Endothelial cell of umbilical vein (primary cell): ENCODE data around the gene RNF187. TPM values are rescaled to one million over a fixed set of nuclear protein-coding genes. Genes with fewer than 3 reads are reported as not detected.

Experiments
- BruUV-seq: library from RNA; stranded (reverse); fragments of 400-500 nt; replicated peaks from 2 replicates; lab custom pipeline; 2021; lab: Mats Ljungman, UMichigan
- CTCF ChIA-PET: fragments of 300-600, 350-600 bp; sonication (Branson Sonifier 250); formaldehyde crosslinking; loops from one replicate; lab custom pipeline; 2021; ENCODE audit warnings: antibody characterized with exemption, inconsistent platforms; lab: Charles Lee
- POLR2A ChIA-PET: fragments of 300-600, 350-600 bp; sonication (Branson Sonifier 250); formaldehyde crosslinking; loops from one replicate; lab custom pipeline; 2021; ENCODE audit warnings: antibody characterized with exemption, inconsistent platforms; lab: Charles Lee
- DNase-seq: peaks from one replicate; pipeline ENCODE4 v3.0.0-alpha.2; 2011; ENCODE audit warnings: low read depth, low spot score
- FAIRE-seq: peaks from 2 replicates; lab custom pipeline; 2011; peaks lifted over from hg19 to GRCh38; lab: Jason Lieb, UNC
- H2AFZ ChIP-seq: 2 replicates; pipeline ENCODE4 v1.6.0; 2012; ENCODE audit warnings: low read depth, low read length, control low read depth, inconsistent platforms
- H3K27ac ChIP-seq: 2 replicates; pipeline ENCODE4 v1.5.1; 2011; ENCODE audit warnings: low read depth, mild to moderate bottlenecking, control low read depth, low read length, moderate library complexity; ENCODE audit not compliant: insufficient read depth
- H3K27me3 ChIP-seq, 2 experiments: 2 replicates each; pipeline versions ENCODE4 v1.6.0 to v1.6.1; 2011; ENCODE audit warnings: low read length in 2 of 2, mixed read lengths in 1 of 2; ENCODE audit not compliant: control insufficient read depth in 2 of 2, insufficient read depth in 2 of 2
- H3K36me3 ChIP-seq, 2 experiments: 2 replicates in 1 of 2; 3 replicates in 1 of 2; pipeline ENCODE4 v1.5.1; 2011; ENCODE audit warnings: low read length in 2 of 2, mild to moderate bottlenecking in 1 of 2, moderate library complexity in 1 of 2; ENCODE audit not compliant: control insufficient read depth in 2 of 2, insufficient read depth in 2 of 2; ENCODE audit errors: extremely low read depth in 1 of 2
- H3K4me1 ChIP-seq: 3 replicates; pipeline ENCODE4 v1.5.1; 2011; ENCODE audit warnings: mild to moderate bottlenecking, low read length; ENCODE audit not compliant: control insufficient read depth, insufficient read depth; ENCODE audit errors: extremely low read depth
- H3K4me2 ChIP-seq: 2 replicates; pipeline ENCODE4 v1.6.1; 2011; ENCODE audit warnings: low read length, control low read depth, mixed read lengths; ENCODE audit not compliant: insufficient read depth
- H3K4me3 ChIP-seq, 3 experiments: fragments of 200-600 bp in 1 of 3; sonication (generic), shearing (Covaris generic) in 1 of 3; replicated peaks in 1 of 3; 2 replicates each; pipeline ENCODE4 v1.5.1; 2011 to 2016; ENCODE audit warnings: control low read depth in 3 of 3, low read length in 3 of 3, mild to moderate bottlenecking in 2 of 3, inconsistent platforms in 1 of 3, low read depth in 1 of 3, moderate library complexity in 1 of 3; ENCODE audit not compliant: insufficient read depth in 1 of 3
- H3K79me2 ChIP-seq: 2 replicates; pipeline ENCODE4 v1.6.0; 2012; ENCODE audit warnings: low read length, inconsistent platforms; ENCODE audit not compliant: control insufficient read depth, insufficient read depth
- H3K9ac ChIP-seq: replicated peaks from 2 replicates; pipeline ENCODE3; 2011; ENCODE audit warnings: low read length, control low read depth; ENCODE audit not compliant: insufficient read depth; ENCODE audit errors: extremely low read depth
- H3K9me1 ChIP-seq: replicated peaks from 3 replicates; pipeline ENCODE4 v1.6.0; 2011; ENCODE audit warnings: mild to moderate bottlenecking, low read length; ENCODE audit not compliant: control insufficient read depth, insufficient read depth; ENCODE audit errors: extremely low read depth
- H3K9me3 ChIP-seq: replicated peaks from 2 replicates; pipeline ENCODE4 v1.5.1; 2012; ENCODE audit warnings: low read length, inconsistent platforms; ENCODE audit not compliant: control insufficient read depth, insufficient read depth
- H4K20me1 ChIP-seq: replicated peaks from 2 replicates; pipeline ENCODE3; 2011; ENCODE audit warnings: mild to moderate bottlenecking, low read length; ENCODE audit not compliant: control insufficient read depth, insufficient read depth; ENCODE audit errors: extremely low read depth
- EZH2 ChIP-seq: IDR thresholded peaks from 2 replicates; pipeline ENCODE4 v1.6.1; 2012; ENCODE audit warnings: borderline replicate concordance, low read depth, mild to moderate bottlenecking, moderate library complexity, low read length, inconsistent platforms; ENCODE audit not compliant: severe bottlenecking
- FOS ChIP-seq: IDR thresholded peaks from 2 replicates; pipeline ENCODE4 v1.6.1; 2011; ENCODE audit warnings: mild to moderate bottlenecking, low read length, moderate library complexity, borderline replicate concordance; ENCODE audit not compliant: insufficient read depth
- GATA2 ChIP-seq: IDR thresholded peaks from 2 replicates; pipeline ENCODE4 v1.7.0; 2011; ENCODE audit warnings: low read depth, mild to moderate bottlenecking, moderate library complexity, mixed read lengths, low read length; ENCODE audit not compliant: insufficient read length, insufficient read depth
- JUN ChIP-seq: IDR thresholded peaks from 2 replicates; pipeline ENCODE4 v1.6.1; 2011; ENCODE audit warnings: borderline replicate concordance, low read depth; ENCODE audit not compliant: insufficient read length, insufficient read depth
- MYC ChIP-seq: IDR thresholded peaks from one replicate; pipeline ENCODE4 v1.6.1; 2011; ENCODE audit warnings: mild to moderate bottlenecking, low read depth, low read length
- POLR2A ChIP-seq: IDR thresholded peaks from 2 replicates; pipeline ENCODE4 v1.6.1; 2012; ENCODE audit warnings: low read depth, mild to moderate bottlenecking, control low read depth, low read length
- POLR2AphosphoS5 ChIP-seq: IDR thresholded peaks from 2 replicates; pipeline ENCODE4 v1.6.1; 2012; ENCODE audit warnings: low read depth, mild to moderate bottlenecking, control low read depth, low read length, moderate library complexity; ENCODE audit not compliant: insufficient read depth
- dilution Hi-C: fragments of 300-500 bp; cut with MboI; formaldehyde crosslinking; loops from one replicate; pipeline ENCODE4 v1.15.0; 2019; ENCODE audit warnings: low sequenced_read_pairs; ENCODE audit not compliant: extremely low pct_ligation_motif_present
- intact Hi-C: fragments of 100-400 bp; cut with micrococcal nuclease; formaldehyde crosslinking; loops from one replicate; pipeline ENCODE4 v1.10.0; 2022
- polyA plus RNA-seq, 4 experiments: library from polyadenylated mRNA; depleted of rRNA in 3 of 4; stranded (reverse) in 3 of 4; unstranded in 1 of 4; fragments of >200 nt; gene quantifications; 2 replicates each; pipeline versions ENCODE4 v1.2.1 to v1.2.3, GENCODE V29; 2011 to 2012; ENCODE audit warnings: missing spikeins in 1 of 4
- total RNA-seq: library from RNA; stranded (reverse); gene quantifications from 2 replicates; pipeline ENCODE4 v1.2.3, GENCODE V29; 2021
- TF ChIP-seq, protein P1 (sequence below): IDR thresholded peaks from 2 replicates; pipeline ENCODE4 v1.6.1; 2011; ENCODE audit not compliant: insufficient read depth, insufficient read length
- TF ChIP-seq, protein P2 (sequence below), 2 donors: IDR thresholded peaks; 1 replicate in 1 of 2; 2 replicates in 1 of 2; pipeline ENCODE4 v1.5.1; 2011; ENCODE audit warnings: low read length in 2 of 2, mild to moderate bottlenecking in 2 of 2, moderate library complexity in 2 of 2, control low read depth in 1 of 2, inconsistent platforms in 1 of 2, low read depth in 1 of 2; ENCODE audit not compliant: insufficient read depth in 1 of 2; ENCODE audit errors: extremely low read depth in 1 of 2

Gene RNF187
- total and polyA plus RNA-seq, 2 donors (not counting 3 experiments of a cell fraction or from before 2014, with no cell fraction given): 48.0 to 86.4 TPM

DNA sequence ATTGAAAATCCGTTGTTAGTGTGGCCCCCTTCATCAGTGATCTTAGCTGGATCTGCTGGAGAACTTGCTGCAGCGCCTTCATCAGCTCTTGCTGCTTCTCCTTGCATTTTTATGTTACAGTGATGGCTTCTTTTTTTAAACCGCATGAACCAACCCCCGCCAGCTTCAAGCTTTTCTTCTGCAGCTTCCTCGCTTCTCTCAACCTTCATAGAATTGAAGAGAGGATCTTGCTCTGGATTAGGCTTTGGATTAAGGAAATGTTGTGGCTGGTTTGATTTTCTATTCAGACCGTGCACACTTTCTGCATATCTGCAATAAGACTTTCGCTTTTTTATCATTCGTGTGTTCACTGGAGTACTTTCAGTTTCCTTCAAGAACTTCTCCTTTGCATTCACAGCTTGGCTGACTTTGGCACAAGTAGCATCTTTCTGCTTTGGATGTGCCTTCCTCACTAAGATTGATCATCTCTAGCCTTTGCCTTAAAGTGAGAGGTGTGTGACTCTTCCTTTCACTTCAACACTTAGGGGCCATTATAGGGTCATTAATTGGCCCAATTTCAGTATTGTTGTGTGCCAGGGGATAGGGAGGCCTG is 13.1 kb downstream of the RNF187 start:
- no peak for DNase-seq
- dilution Hi-C loops: no loop called here
- H3K4me1 ChIP-seq: no peaks in the 10 kb centered on the region
- H3K9me1 ChIP-seq: no peaks in the 10 kb centered on the region
- no TSS peak for BruUV-seq
- H2AFZ ChIP-seq: no peak overlapping the region
- H3K4me2 ChIP-seq: no peak overlapping the region
- intact Hi-C loops: loop anchor here (5.0 kb wide), 2 partner anchors 113 to 368 kb away; no protein-coding TSS in a partner anchor
- TF ChIP-seq JUN (no peak), POLR2AphosphoS5 (no peak), FOS (no peak), EZH2 (no peak), MYC (no peak), GATA2 (no peak), POLR2A (no peak)
- TF ChIP-seq, protein P1, sequence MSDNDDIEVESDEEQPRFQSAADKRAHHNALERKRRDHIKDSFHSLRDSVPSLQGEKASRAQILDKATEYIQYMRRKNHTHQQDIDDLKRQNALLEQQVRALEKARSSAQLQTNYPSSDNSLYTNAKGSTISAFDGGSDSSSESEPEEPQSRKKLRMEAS: no peak
- TF ChIP-seq, protein P2, sequence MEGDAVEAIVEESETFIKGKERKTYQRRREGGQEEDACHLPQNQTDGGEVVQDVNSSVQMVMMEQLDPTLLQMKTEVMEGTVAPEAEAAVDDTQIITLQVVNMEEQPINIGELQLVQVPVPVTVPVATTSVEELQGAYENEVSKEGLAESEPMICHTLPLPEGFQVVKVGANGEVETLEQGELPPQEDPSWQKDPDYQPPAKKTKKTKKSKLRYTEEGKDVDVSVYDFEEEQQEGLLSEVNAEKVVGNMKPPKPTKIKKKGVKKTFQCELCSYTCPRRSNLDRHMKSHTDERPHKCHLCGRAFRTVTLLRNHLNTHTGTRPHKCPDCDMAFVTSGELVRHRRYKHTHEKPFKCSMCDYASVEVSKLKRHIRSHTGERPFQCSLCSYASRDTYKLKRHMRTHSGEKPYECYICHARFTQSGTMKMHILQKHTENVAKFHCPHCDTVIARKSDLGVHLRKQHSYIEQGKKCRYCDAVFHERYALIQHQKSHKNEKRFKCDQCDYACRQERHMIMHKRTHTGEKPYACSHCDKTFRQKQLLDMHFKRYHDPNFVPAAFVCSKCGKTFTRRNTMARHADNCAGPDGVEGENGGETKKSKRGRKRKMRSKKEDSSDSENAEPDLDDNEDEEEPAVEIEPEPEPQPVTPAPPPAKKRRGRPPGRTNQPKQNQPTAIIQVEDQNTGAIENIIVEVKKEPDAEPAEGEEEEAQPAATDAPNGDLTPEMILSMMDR (IDR thresholded peaks at IDR 0.05; ENCODE audit: extremely low read depth in 1 of 2, insufficient read depth in 1 of 2, low read depth in 1 of 2, low read length in 2 of 2): no peak
- ChIA-PET POLR2A (no interaction called here), CTCF (interaction anchor here (0.6 to 2.4 kb wide), 11 partner anchors 11 to 501 kb away, joined by 3 to 15 read pairs (median 5); partner anchors contain the start of gene RNF187)
- peaks cover 0 to 1% of the 10 kb centered on the region in 2 experiments for H3K36me3 ChIP-seq
- no peaks in the 10 kb centered on the region for H3K9me3 ChIP-seq
- H3K4me3 ChIP-seq: no peak overlapping the region
- H3K79me2 ChIP-seq: no peaks in the 10 kb centered on the region
- H3K27me3 ChIP-seq: peaks cover 0 to 3% of the 10 kb centered on the region in 2 experiments
- H3K9ac ChIP-seq: no peak overlapping the region
- H4K20me1 ChIP-seq: no peaks in the 10 kb centered on the region
- no peak overlapping the region for H3K27ac ChIP-seq
- no peak for FAIRE-seq
